ENCODE measurements around the gene MYRIP. TPM values are rescaled to one million over a fixed set of nuclear protein-coding genes. Genes with fewer than 3 reads are reported as not detected.

Gene MYRIP
- total and polyA plus RNA-seq, 2 experiments from 2014 or later: 1.5 to 1.8 TPM

- no peak overlapping the region for H3K27ac ChIP-seq (ENCODE audit: low read depth)
- no peaks in the 10 kb centered on the region for H3K36me3 Mint-ChIP-seq (ENCODE audit: low read depth)
- no peak overlapping the region for H3K4me3 Mint-ChIP-seq
- H2AFZ ChIP-seq: no peak overlapping the region
- peaks cover 19% of the 10 kb centered on the region for H3K4me1 Mint-ChIP-seq
- no peaks in the 10 kb centered on the region for H3F3A ChIP-seq (replicated peaks; ENCODE audit: low read depth)
- H3K27me3 ChIP-seq (ENCODE audit: insufficient read depth): no peaks in the 10 kb centered on the region
- peaks cover 3% of the 10 kb centered on the region for H3K27me3 Mint-ChIP-seq (ENCODE audit: insufficient read depth, low read depth, poor library complexity)
- ATAC-seq (peak; percentile 84), DNase-seq (ENCODE audit: low spot score) (peak; percentile 57)
- no peak overlapping the region for H3K4me2 ChIP-seq
- no peaks in the 10 kb centered on the region for H4K20me1 ChIP-seq (replicated peaks; ENCODE audit: insufficient read depth)
- no peaks in the 10 kb centered on the region; the same call in 2 of the 3 replicates for H3K9me3 Mint-ChIP-seq
- peaks cover 12% of the 10 kb centered on the region; the same call in 1 of the 2 replicates for H3K4me1 ChIP-seq (ENCODE audit: insufficient read depth)
- no peak overlapping the region for H3K4me3 ChIP-seq
- H3K9me2 ChIP-seq (ENCODE audit: insufficient read depth): no peaks in the 10 kb centered on the region
- H3K79me2 ChIP-seq (replicated peaks; ENCODE audit: insufficient read depth): no peaks in the 10 kb centered on the region
- H3K36me3 ChIP-seq (ENCODE audit: insufficient read depth): no peaks in the 10 kb centered on the region
- H3K27ac Mint-ChIP-seq: no peak overlapping the region
- TF ChIP-seq, protein P1, sequence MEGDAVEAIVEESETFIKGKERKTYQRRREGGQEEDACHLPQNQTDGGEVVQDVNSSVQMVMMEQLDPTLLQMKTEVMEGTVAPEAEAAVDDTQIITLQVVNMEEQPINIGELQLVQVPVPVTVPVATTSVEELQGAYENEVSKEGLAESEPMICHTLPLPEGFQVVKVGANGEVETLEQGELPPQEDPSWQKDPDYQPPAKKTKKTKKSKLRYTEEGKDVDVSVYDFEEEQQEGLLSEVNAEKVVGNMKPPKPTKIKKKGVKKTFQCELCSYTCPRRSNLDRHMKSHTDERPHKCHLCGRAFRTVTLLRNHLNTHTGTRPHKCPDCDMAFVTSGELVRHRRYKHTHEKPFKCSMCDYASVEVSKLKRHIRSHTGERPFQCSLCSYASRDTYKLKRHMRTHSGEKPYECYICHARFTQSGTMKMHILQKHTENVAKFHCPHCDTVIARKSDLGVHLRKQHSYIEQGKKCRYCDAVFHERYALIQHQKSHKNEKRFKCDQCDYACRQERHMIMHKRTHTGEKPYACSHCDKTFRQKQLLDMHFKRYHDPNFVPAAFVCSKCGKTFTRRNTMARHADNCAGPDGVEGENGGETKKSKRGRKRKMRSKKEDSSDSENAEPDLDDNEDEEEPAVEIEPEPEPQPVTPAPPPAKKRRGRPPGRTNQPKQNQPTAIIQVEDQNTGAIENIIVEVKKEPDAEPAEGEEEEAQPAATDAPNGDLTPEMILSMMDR (conservative IDR thresholded peaks at IDR 0.05; ENCODE audit: low read depth in 2 of 2): peak; percentile 46 to 50
- TF ChIP-seq EZH2phosphoT487 (IDR thresholded peaks at IDR 0.05; ENCODE audit: unreplicated experiment): no peak
These were observed 371.8 kb downstream of the MYRIP start for GRCh38 chr3:40181182-40181581.

DNA sequence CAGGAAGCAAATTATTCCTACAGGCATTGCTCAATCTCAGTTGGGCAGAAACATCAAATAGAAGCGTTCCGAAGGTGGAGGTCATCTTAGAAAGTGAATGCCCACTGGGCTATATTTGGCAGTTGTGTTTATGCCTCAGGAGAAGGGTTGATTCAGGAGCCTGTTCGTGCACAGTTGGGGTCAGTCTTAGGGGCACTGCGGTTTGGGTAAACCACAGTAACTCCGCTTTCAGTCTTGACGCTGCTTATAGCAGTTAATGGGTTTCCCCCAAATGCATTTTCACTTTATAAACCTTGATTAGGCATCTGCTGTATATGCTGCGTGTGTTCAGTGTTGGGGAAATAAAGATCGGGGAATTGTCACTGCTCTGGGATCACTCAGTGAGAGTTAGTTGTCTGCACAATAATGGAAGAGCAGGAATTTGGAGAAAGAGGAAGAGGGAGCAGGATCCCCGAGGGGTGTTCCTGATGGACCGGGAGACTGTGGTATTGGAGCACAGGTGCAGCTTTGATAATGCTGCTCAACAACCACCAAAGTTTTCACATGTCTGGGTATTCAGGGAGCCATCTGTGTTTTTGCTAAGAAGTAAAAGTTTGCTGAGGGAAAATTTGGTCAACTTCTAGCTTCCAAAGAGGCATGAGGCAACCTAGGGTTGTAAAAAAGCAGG lies 375.8 kb downstream of the MYRIP start:
- no peak overlapping the region for H3K27ac ChIP-seq (ENCODE audit: low read depth)
- H3K9me2 ChIP-seq (ENCODE audit: insufficient read depth): no peaks in the 10 kb centered on the region
- H3K4me1 ChIP-seq (ENCODE audit: insufficient read depth): peaks cover 12% of the 10 kb centered on the region; the same call in 1 of the 2 replicates
- no peaks in the 10 kb centered on the region for H3K79me2 ChIP-seq (replicated peaks; ENCODE audit: insufficient read depth)
- H3K9me3 Mint-ChIP-seq: no peaks in the 10 kb centered on the region; the same call in 2 of the 3 replicates
- H3K4me3 Mint-ChIP-seq: no peak overlapping the region
- H3K4me3 ChIP-seq: no peak overlapping the region
- no peak for ATAC-seq
- H3K4me2 ChIP-seq: no peak overlapping the region
- H3K4me1 Mint-ChIP-seq: peaks cover 19% of the 10 kb centered on the region
- H3K27me3 Mint-ChIP-seq (ENCODE audit: insufficient read depth, low read depth, poor library complexity): peaks cover 3% of the 10 kb centered on the region
- H2AFZ ChIP-seq: no peak overlapping the region
- H3F3A ChIP-seq (replicated peaks; ENCODE audit: low read depth): no peaks in the 10 kb centered on the region
- no peaks in the 10 kb centered on the region for H3K36me3 Mint-ChIP-seq (ENCODE audit: low read depth)
- H3K36me3 ChIP-seq (ENCODE audit: insufficient read depth): no peaks in the 10 kb centered on the region
- H3K27me3 ChIP-seq (ENCODE audit: insufficient read depth): no peaks in the 10 kb centered on the region
- H4K20me1 ChIP-seq (replicated peaks; ENCODE audit: insufficient read depth): no peaks in the 10 kb centered on the region
- H3K27ac Mint-ChIP-seq: no peak overlapping the region
- no peak for DNase-seq (ENCODE audit: low spot score)
- TF ChIP-seq POLR2AphosphoS5 (IDR thresholded peaks at IDR 0.05; ENCODE audit: low read depth) (no peak), ZNF114 (CRISPR knock-in tag; IDR thresholded peaks at IDR 0.05) (no peak), NANOG (IDR thresholded peaks at IDR 0.05; ENCODE audit: borderline replicate concordance) (no peak), EZH2 (IDR thresholded peaks at IDR 0.05; ENCODE audit: low read depth, unreplicated experiment) (no peak), ZNF462 (CRISPR knock-in tag; IDR thresholded peaks at IDR 0.05) (no peak), STAT1 (IDR thresholded peaks at IDR 0.05; ENCODE audit: unreplicated experiment) (no peak), ETS1 (IDR thresholded peaks at IDR 0.05) (no peak), EZH2phosphoT487 (IDR thresholded peaks at IDR 0.05; ENCODE audit: unreplicated experiment) (no peak)
- TF ChIP-seq, protein P1 (conservative IDR thresholded peaks at IDR 0.05; ENCODE audit: low read depth in 2 of 2): no peak
